MM.1S (cell line): Measurements from ENCODE around the gene MGAM2.

Experiments used
- DNase-seq: peaks from one replicate; pipeline ENCODE4 v3.0.0-alpha.2; 2015
- H2AFZ ChIP-seq: fragments of 300-600 bp; sonication (generic); 2 replicates; pipeline ENCODE4 v1.6.0; 2016; ENCODE audit warnings: antibody characterized with exemption, low read length
- H3F3A ChIP-seq: fragments of 300-600 bp; sonication (generic); 2 replicates; pipeline ENCODE4 v1.6.1; 2016; ENCODE audit warnings: mild to moderate bottlenecking, antibody characterized with exemption, low read length, moderate library complexity, mixed read lengths; ENCODE audit not compliant: insufficient read depth
- H3K27ac ChIP-seq: fragments of 300-600 bp; sonication (generic); 2 replicates; pipeline ENCODE4 v1.5.1; 2016; ENCODE audit warnings: mild to moderate bottlenecking, low read length
- H3K27me3 ChIP-seq: fragments of 300-600 bp; sonication (generic); replicated peaks from 2 replicates; pipeline ENCODE4 v1.6.0; 2016; ENCODE audit warnings: low read length; ENCODE audit not compliant: insufficient read depth
- H3K36me3 ChIP-seq: fragments of 300-600 bp; sonication (generic); replicated peaks from 2 replicates; pipeline ENCODE4 v1.6.1; 2016; ENCODE audit warnings: mild to moderate bottlenecking, low read length, mixed read lengths; ENCODE audit not compliant: insufficient read depth
- H3K4me1 ChIP-seq: fragments of 300-600 bp; sonication (generic); 2 replicates; pipeline ENCODE4 v1.6.1; 2016; ENCODE audit warnings: low read length, mixed read lengths
- H3K4me2 ChIP-seq: fragments of 300-600 bp; sonication (generic); 2 replicates; pipeline ENCODE4 v1.6.0; 2016; ENCODE audit warnings: low read depth, low read length
- H3K4me3 ChIP-seq: fragments of 300-600 bp; sonication (generic); 2 replicates; pipeline ENCODE4 v1.5.1; 2016; ENCODE audit warnings: low read length, mixed read lengths
- H3K79me2 ChIP-seq: fragments of 300-600 bp; sonication (generic); 2 replicates; pipeline ENCODE4 v1.6.1; 2016; ENCODE audit warnings: mixed run types, low read length, mixed read lengths
- H3K9ac ChIP-seq: fragments of 300-600 bp; sonication (generic); 2 replicates; pipeline ENCODE4 v1.6.1; 2016; ENCODE audit warnings: low read length, mixed read lengths
- H3K9me2 ChIP-seq: fragments of 300-600 bp; sonication (generic); replicated peaks from 2 replicates; pipeline ENCODE4 v1.6.1; 2016; ENCODE audit warnings: mild to moderate bottlenecking, low read length, mixed read lengths; ENCODE audit not compliant: insufficient read depth
- H3K9me3 ChIP-seq: fragments of 300-600 bp; sonication (generic); replicated peaks from 2 replicates; pipeline ENCODE4 v1.6.1; 2016; ENCODE audit warnings: mild to moderate bottlenecking, low read length, mixed read lengths; ENCODE audit not compliant: insufficient read depth
- H4K20me1 ChIP-seq: fragments of 300-600 bp; sonication (generic); 2 replicates; pipeline ENCODE4 v1.6.1; 2016; ENCODE audit warnings: mild to moderate bottlenecking, low read length, moderate library complexity, mixed read lengths; ENCODE audit not compliant: insufficient read depth
- EZH2 ChIP-seq: fragments of 300-600 bp; sonication (generic); optimal IDR thresholded peaks from 2 replicates; pipeline ENCODE3; 2017; ENCODE audit warnings: low read depth, mild to moderate bottlenecking, antibody characterized with exemption, low read length, mixed read lengths
- EZH2phosphoT487 ChIP-seq: fragments of 300-600 bp; sonication (generic); IDR thresholded peaks from 2 replicates; pipeline ENCODE4 v1.6.1; 2018; ENCODE audit warnings: antibody characterized with exemption, low read length
- TF ChIP-seq, protein P1 (sequence below): fragments of 300-600 bp; sonication (generic); IDR thresholded peaks from 2 replicates; pipeline ENCODE4 v1.5.1; 2016; ENCODE audit warnings: antibody characterized with exemption, low read length, mixed read lengths

Gene MGAM2

DNA sequence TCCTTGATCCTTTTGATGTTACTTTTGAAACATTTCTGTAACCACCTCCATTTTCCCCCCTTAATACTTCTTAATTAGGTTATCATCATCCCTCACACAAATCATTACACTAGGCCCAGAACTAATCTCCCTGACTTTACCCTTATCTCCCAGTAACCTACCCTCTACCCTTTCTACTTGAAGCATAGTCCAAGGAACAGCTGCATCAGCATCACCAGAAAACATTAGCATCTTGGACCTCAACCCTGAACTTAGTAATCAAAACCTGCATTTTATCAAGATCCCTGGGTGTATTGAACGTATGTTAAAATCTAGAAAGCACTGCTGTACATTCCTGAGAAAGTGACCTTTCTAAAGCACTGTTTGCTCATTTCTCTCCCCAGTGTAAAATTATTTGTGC is 38.8 kb downstream of the MGAM2 start:
- H3K27me3 ChIP-seq = no peaks in the 10 kb centered on the region
- peaks cover 13% of the 10 kb centered on the region for H3F3A ChIP-seq
- H3K9ac ChIP-seq = no peak overlapping the region
- no peaks in the 10 kb centered on the region for H3K36me3 ChIP-seq
- H3K9me3 ChIP-seq = no peaks in the 10 kb centered on the region
- DNase-seq = no peak
- no peak overlapping the region for H3K4me2 ChIP-seq
- H4K20me1 ChIP-seq = no peaks in the 10 kb centered on the region
- H3K27ac ChIP-seq = no peak overlapping the region
- H3K4me3 ChIP-seq = no peak overlapping the region
- no peak overlapping the region for H2AFZ ChIP-seq
- TF ChIP-seq EZH2phosphoT487 (no peak), EZH2 (no peak)
- TF ChIP-seq, protein P1, sequence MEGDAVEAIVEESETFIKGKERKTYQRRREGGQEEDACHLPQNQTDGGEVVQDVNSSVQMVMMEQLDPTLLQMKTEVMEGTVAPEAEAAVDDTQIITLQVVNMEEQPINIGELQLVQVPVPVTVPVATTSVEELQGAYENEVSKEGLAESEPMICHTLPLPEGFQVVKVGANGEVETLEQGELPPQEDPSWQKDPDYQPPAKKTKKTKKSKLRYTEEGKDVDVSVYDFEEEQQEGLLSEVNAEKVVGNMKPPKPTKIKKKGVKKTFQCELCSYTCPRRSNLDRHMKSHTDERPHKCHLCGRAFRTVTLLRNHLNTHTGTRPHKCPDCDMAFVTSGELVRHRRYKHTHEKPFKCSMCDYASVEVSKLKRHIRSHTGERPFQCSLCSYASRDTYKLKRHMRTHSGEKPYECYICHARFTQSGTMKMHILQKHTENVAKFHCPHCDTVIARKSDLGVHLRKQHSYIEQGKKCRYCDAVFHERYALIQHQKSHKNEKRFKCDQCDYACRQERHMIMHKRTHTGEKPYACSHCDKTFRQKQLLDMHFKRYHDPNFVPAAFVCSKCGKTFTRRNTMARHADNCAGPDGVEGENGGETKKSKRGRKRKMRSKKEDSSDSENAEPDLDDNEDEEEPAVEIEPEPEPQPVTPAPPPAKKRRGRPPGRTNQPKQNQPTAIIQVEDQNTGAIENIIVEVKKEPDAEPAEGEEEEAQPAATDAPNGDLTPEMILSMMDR = no peak
- H3K79me2 ChIP-seq = no peaks in the 10 kb centered on the region
- H3K4me1 ChIP-seq = peaks cover 38% of the 10 kb centered on the region
- no peaks in the 10 kb centered on the region for H3K9me2 ChIP-seq

DNA sequence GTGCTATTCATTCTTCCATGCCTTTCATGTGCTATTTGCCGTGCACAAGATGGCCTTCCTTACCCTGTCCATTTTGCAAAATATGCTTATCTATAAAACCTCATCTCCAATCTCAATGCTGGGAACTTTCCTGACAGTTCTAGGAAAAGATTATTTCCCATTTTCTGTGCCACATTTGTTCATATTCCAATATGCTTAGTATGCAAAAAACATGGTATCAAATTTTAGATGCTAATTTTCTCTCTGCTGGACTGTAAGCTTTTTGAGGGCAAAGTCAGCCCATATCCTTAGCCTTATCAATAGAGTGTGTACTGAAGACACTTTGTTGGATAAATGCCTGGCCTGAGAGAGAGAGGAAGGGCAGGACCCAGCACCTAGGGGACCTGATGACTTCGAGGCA is 39.4 kb downstream of the MGAM2 start:
- Histone ChIP-seq H3K4me3 (no peak overlapping the region), H3K4me1 (peaks cover 39% of the 10 kb centered on the region), H3K27me3 (no peaks in the 10 kb centered on the region), H3K79me2 (no peaks in the 10 kb centered on the region), H3K4me2 (no peak overlapping the region), H3K9me2 (no peaks in the 10 kb centered on the region), H2AFZ (no peak overlapping the region), H3K27ac (no peak overlapping the region), H3F3A (peaks cover 13% of the 10 kb centered on the region), H3K36me3 (no peaks in the 10 kb centered on the region), H4K20me1 (no peaks in the 10 kb centered on the region), H3K9me3 (no peaks in the 10 kb centered on the region), H3K9ac (no peak overlapping the region)
- TF ChIP-seq EZH2phosphoT487 = no peak
- TF ChIP-seq, protein P1 = no peak
- no peak for TF ChIP-seq EZH2
- DNase-seq = no peak

DNA sequence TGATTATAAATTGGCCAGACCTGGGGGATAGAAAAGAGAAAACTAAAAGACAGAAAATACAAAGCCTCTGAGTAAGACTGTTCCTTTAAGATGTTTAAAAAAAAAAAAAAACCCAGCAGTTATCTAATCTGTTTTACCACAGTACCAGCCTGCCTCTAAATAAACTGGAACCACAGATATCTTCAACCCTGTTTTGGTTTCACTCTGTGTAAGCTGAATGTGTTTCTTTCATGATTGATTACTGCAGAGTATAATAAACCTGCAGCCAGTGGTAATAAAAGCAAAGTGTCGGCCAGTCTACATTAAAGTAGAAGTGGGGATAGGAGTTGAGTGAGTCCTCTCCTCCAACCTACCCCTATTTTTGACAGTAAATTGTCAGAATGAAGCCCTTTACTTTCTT is 40.6 kb downstream of the MGAM2 start:
- no peaks in the 10 kb centered on the region for H3K79me2 ChIP-seq
- DNase-seq = peak; percentile 94
- H3K4me2 ChIP-seq = peak overlapping the region; percentile 74
- H3K9ac ChIP-seq = peak overlapping the region; percentile 4; the same call in 1 of the 2 replicates
- peaks cover 39% of the 10 kb centered on the region for H3K4me1 ChIP-seq
- H3K9me2 ChIP-seq = no peaks in the 10 kb centered on the region
- H3K4me3 ChIP-seq = peak overlapping the region; percentile 34
- H2AFZ ChIP-seq = peak overlapping the region; percentile 12
- H3K27me3 ChIP-seq = no peaks in the 10 kb centered on the region
- H4K20me1 ChIP-seq = no peaks in the 10 kb centered on the region
- H3K27ac ChIP-seq = peak overlapping the region; percentile 65
- peaks cover 13% of the 10 kb centered on the region for H3F3A ChIP-seq
- TF ChIP-seq EZH2phosphoT487 (no peak), EZH2 (no peak)
- TF ChIP-seq, protein P1 = no peak
- H3K9me3 ChIP-seq = no peaks in the 10 kb centered on the region
- H3K36me3 ChIP-seq = no peaks in the 10 kb centered on the region
